Cardiac muscle cell (in vitro differentiated cells and primary cell): ENCODE data around the gene ST6GALNAC3. TPM values are rescaled to one million over a fixed set of nuclear protein-coding genes. Genes with fewer than 3 reads are reported as not detected.

Source experiments
- DNase-seq, 2 donors: peaks; one replicate each; pipeline versions ENCODE4 v3.0.0 to v3.0.0-alpha.2; 2010 to 2017; ENCODE audit warnings: low read depth in 1 of 2, low spot score in 1 of 2
- H3K27ac ChIP-seq: fragments of 200-600 bp; sonication (generic); 2 replicates; pipeline ENCODE4 v1.5.1; 2016
- H3K27me3 ChIP-seq: fragments of 200-600 bp; sonication (generic); 2 replicates; pipeline ENCODE4 v1.6.0; 2016; ENCODE audit warnings: control low read depth
- H3K36me3 ChIP-seq: fragments of 200-600 bp; sonication (generic); 2 replicates; pipeline ENCODE4 v1.5.1; 2016; ENCODE audit warnings: control low read depth
- H3K4me1 ChIP-seq: fragments of 200-600 bp; sonication (generic); 2 replicates; pipeline ENCODE4 v1.8.1; 2017; ENCODE audit warnings: low read depth, mild to moderate bottlenecking, mixed run types
- H3K4me3 ChIP-seq: fragments of 200-600 bp; sonication (generic); 2 replicates; pipeline ENCODE4 v1.5.1; 2016; ENCODE audit warnings: mild to moderate bottlenecking
- H3K9me3 ChIP-seq: fragments of 200-600 bp; sonication (generic); 2 replicates; pipeline ENCODE4 v1.5.1; 2017; ENCODE audit warnings: low read depth, mild to moderate bottlenecking, control low read depth
- polyA plus RNA-seq: library from polyadenylated mRNA; unstranded; fragments of >200 nt; fragmentation: Nextera tagmentation; extraction: Ambion mirVana; gene quantifications from 2 replicates; pipeline ENCODE4 v1.2.1, GENCODE V29; 2016
- total RNA-seq: library from RNA; depleted of rRNA; stranded (reverse); fragments of >200 nt; gene quantifications from 2 replicates; pipeline ENCODE4 v1.2.3, GENCODE V29; 2016
- TF ChIP-seq, protein P1 (sequence below): IDR thresholded peaks from 2 replicates; pipeline ENCODE4 v1.5.1; 2012; ENCODE audit warnings: low read depth, mild to moderate bottlenecking, low read length

The ST6GALNAC3 gene
- total and polyA plus RNA-seq, 2 experiments from 2014 or later: 10.4 to 14.8 TPM

DNA sequence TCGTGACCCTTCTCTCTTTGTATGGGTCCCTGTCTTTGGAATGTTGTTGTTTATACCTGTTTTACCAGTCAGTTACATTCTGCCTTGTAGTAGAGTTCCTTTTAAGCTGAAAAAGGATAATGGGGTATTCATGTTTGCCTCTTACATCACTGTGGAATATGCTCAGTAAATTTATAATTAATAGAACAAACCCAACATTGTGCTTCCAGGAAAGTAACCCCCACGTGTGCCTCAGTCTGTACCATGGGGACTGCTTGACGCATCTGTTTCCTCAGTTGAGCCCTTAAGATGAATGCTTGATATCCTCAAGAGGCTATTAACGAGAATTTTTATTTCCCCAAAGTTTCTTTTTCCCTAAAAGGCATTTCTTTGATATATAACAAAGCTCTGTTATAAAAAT, 73.4 kb downstream of the ST6GALNAC3 start:
- Histone ChIP-seq H3K27me3 (no peaks in the 10 kb centered on the region), H3K4me3 (no peak overlapping the region), H3K9me3 (no peaks in the 10 kb centered on the region), H3K4me1 (peaks cover 8% of the 10 kb centered on the region), H3K27ac (no peak overlapping the region), H3K36me3 (no peaks in the 10 kb centered on the region)
- no peak for DNase-seq
- TF ChIP-seq, protein P1, sequence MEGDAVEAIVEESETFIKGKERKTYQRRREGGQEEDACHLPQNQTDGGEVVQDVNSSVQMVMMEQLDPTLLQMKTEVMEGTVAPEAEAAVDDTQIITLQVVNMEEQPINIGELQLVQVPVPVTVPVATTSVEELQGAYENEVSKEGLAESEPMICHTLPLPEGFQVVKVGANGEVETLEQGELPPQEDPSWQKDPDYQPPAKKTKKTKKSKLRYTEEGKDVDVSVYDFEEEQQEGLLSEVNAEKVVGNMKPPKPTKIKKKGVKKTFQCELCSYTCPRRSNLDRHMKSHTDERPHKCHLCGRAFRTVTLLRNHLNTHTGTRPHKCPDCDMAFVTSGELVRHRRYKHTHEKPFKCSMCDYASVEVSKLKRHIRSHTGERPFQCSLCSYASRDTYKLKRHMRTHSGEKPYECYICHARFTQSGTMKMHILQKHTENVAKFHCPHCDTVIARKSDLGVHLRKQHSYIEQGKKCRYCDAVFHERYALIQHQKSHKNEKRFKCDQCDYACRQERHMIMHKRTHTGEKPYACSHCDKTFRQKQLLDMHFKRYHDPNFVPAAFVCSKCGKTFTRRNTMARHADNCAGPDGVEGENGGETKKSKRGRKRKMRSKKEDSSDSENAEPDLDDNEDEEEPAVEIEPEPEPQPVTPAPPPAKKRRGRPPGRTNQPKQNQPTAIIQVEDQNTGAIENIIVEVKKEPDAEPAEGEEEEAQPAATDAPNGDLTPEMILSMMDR: no peak

DNA sequence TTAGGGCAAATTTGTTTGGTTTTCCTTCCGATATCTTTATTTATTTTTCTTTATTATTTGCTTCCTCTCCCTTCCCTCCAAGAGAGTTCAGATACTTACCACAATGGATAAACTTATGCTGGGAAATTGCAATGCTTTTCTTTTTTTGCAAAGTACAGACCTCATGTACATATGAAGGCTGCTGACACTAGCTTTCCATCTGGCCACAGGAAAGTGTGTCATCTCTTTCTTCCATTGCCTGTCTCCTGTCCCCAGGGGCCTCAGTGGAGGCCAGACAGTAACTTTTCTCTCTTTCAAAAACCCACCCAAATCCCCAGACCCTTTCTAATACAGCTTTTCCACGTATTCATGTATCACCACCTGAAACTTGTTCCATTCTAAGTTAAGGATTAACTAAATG, 73.9 kb downstream of the ST6GALNAC3 start:
- Histone ChIP-seq H3K9me3 (no peaks in the 10 kb centered on the region), H3K36me3 (no peaks in the 10 kb centered on the region), H3K4me1 (peaks cover 6% of the 10 kb centered on the region), H3K27me3 (no peaks in the 10 kb centered on the region), H3K4me3 (no peak overlapping the region), H3K27ac (no peak overlapping the region)
- TF ChIP-seq, protein P1: no peak
- DNase-seq: no peak

DNA sequence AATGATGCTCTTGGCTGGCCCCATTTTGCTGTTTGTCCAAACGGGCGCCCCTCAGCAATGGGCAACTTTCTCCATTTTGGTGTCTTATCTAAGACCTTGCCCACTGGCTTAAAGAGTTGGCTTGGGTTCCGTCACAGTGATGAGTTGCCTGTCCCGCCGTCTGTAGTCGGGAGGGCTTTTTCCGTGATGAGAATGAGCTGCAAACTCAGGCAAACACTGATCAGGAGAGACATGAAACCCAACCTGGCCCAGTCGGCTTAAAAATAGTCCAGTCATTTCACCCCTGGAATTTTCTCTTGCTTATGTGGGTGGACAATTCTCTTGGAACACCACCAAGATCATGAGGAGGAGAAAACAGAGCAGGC, 79.3 kb downstream of the ST6GALNAC3 start:
- TF ChIP-seq, protein P1: no peak
- Histone ChIP-seq H3K27me3 (no peaks in the 10 kb centered on the region), H3K9me3 (no peaks in the 10 kb centered on the region), H3K27ac (no peak overlapping the region), H3K4me3 (no peak overlapping the region), H3K4me1 (no peaks in the 10 kb centered on the region), H3K36me3 (no peaks in the 10 kb centered on the region)
- no peak for DNase-seq

DNA sequence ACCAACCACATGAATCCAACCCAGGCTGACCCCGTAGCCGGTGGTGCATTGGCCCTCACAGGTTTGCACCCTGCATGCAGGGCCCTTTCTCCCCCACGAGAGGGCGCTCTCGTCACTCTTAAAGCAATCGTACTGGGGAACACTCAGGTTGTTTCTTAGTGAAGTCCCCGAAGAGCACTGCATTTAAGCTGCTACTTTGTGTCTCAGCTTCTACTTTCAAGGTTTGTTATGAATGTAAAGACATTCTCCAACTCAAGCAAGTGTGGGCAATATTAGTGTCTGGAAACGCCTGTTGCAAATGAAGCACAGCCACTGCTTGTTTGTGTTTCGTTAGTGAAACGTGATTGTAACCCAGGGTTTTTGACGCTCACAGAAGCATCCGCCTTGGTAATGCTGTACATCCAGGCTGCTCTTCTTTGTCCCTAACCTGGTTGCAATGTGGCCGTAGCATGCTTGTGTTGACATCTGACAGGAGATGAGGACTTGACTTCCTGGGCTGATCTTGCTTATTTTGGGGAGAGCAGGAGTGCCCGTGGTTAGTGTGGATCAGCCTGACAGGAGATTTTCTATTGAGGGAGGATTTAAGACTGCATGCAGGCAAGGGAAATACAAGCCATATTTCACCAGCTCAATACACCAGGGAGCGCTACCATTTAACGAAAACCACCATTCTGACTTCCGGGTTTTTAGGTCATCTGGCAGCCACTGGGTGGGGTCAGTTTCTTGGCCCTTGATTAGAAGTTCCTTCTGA, 79.8 kb downstream of the ST6GALNAC3 start:
- Histone ChIP-seq H3K4me3 (no peak overlapping the region), H3K27me3 (no peaks in the 10 kb centered on the region), H3K36me3 (no peaks in the 10 kb centered on the region), H3K4me1 (no peaks in the 10 kb centered on the region), H3K27ac (no peak overlapping the region), H3K9me3 (no peaks in the 10 kb centered on the region)
- TF ChIP-seq, protein P1: peak; percentile 99
- peak; percentile 80 to 82 for DNase-seq

DNA sequence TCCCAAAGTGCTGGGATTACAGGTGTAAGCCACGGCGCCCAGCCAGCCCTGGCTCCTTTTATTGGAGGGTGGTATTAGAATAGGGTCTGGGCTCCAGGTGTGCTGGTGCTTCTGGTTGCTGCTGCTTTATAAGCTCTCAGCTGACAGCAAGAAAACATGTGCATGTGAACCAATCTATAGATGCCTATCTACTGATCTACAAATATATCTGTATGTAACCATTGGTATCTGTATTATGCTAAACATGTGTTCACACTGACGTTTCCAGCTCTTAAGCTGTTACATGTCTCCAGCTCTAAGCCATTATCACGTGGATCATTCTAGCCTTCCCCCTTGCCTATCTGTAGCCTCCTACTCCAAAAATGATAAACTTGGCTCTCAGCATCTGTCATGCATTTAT, 82.4 kb downstream of the ST6GALNAC3 start:
- H3K27ac ChIP-seq: no peak overlapping the region

More for the DNA sequence above, 82.4 kb downstream of the ST6GALNAC3 start:
- Histone ChIP-seq H3K27me3 (no peaks in the 10 kb centered on the region), H3K9me3 (no peaks in the 10 kb centered on the region), H3K4me3 (no peak overlapping the region), H3K4me1 (no peaks in the 10 kb centered on the region), H3K36me3 (no peaks in the 10 kb centered on the region)
- DNase-seq: no peak
- TF ChIP-seq, protein P1: no peak
